ENCODE measurements around the gene RAX2.

RAX2 gene

GRCh38 chr19:3733549-3734309 lies 38.3 kb downstream of the RAX2 start:
- in situ Hi-C loops (cut with MboI; ENCODE audit: low sequenced_read_pairs) = no loop called here

GRCh38 chr19:3732108-3732507 lies 39.9 kb downstream of the RAX2 start:
- in situ Hi-C loops (cut with MboI; ENCODE audit: low sequenced_read_pairs) = no loop called here

- in situ Hi-C loops (cut with MboI; ENCODE audit: low sequenced_read_pairs) = no loop called here
These were observed 41.5 kb downstream of the RAX2 start for GRCh38 chr19:3730457-3730958.

- in situ Hi-C loops (cut with MboI; ENCODE audit: low sequenced_read_pairs) = no loop called here
These were observed 46.3 kb downstream of the RAX2 start for GRCh38 chr19:3725640-3726310.

GRCh38 chr19:3725121-3725520 lies 46.9 kb downstream of the RAX2 start:
- in situ Hi-C loops (cut with MboI; ENCODE audit: low sequenced_read_pairs) = no loop called here

- in situ Hi-C loops (cut with MboI; ENCODE audit: low sequenced_read_pairs) = no loop called here
These were observed 48.1 kb downstream of the RAX2 start for GRCh38 chr19:3723883-3724282.

GRCh38 chr19:3723110-3723488 lies 48.9 kb downstream of the RAX2 start:
- in situ Hi-C loops (cut with MboI; ENCODE audit: low sequenced_read_pairs) = no loop called here

GRCh38 chr19:3722443-3723109 lies 49.5 kb downstream of the RAX2 start:
- in situ Hi-C loops (cut with MboI; ENCODE audit: low sequenced_read_pairs) = no loop called here

GRCh38 chr19:3721887-3722442 lies 50.1 kb downstream of the RAX2 start:
- in situ Hi-C loops (cut with MboI; ENCODE audit: low sequenced_read_pairs) = no loop called here

GRCh38 chr19:3721131-3721886 lies 50.7 kb downstream of the RAX2 start:
- in situ Hi-C loops (cut with MboI; ENCODE audit: low sequenced_read_pairs) = no loop called here

- in situ Hi-C loops (cut with MboI; ENCODE audit: low sequenced_read_pairs) = no loop called here
These were observed 51.6 kb downstream of the RAX2 start for GRCh38 chr19:3720349-3720917.

- in situ Hi-C loops (cut with MboI; ENCODE audit: low sequenced_read_pairs) = no loop called here
These were observed 52.2 kb downstream of the RAX2 start for GRCh38 chr19:3719868-3720267.

All from HL-60/S4 treated with retinoic acid at 250 ng/mL for 4 days and 3 days (cell line).